ENCODE data around the gene ZNF638. TPM values are rescaled to one million over a fixed set of nuclear protein-coding genes. Genes with fewer than 3 reads are reported as not detected.

ZNF638 gene
- total RNA-seq, 2 experiments from 2014 or later = 75.8 to 76.0 TPM

- ChIA-PET POLR2A (no interaction called here), CTCF (interaction anchor here (0.9 to 1.3 kb wide), 2 partner anchors 59 to 152 kb away, joined by 3 read pairs; no protein-coding TSS in a partner anchor)
Measured at GRCh38 chr2:71451705-71452104, 120.1 kb downstream of the ZNF638 start.

GRCh38 chr2:71452565-71452964 lies 121.0 kb downstream of the ZNF638 start:
- ChIA-PET POLR2A (no interaction called here), CTCF (interaction anchor here (0.9 kb wide), 1 partner anchor 58 kb away, joined by 3 read pairs; no protein-coding TSS in a partner anchor)

DNA sequence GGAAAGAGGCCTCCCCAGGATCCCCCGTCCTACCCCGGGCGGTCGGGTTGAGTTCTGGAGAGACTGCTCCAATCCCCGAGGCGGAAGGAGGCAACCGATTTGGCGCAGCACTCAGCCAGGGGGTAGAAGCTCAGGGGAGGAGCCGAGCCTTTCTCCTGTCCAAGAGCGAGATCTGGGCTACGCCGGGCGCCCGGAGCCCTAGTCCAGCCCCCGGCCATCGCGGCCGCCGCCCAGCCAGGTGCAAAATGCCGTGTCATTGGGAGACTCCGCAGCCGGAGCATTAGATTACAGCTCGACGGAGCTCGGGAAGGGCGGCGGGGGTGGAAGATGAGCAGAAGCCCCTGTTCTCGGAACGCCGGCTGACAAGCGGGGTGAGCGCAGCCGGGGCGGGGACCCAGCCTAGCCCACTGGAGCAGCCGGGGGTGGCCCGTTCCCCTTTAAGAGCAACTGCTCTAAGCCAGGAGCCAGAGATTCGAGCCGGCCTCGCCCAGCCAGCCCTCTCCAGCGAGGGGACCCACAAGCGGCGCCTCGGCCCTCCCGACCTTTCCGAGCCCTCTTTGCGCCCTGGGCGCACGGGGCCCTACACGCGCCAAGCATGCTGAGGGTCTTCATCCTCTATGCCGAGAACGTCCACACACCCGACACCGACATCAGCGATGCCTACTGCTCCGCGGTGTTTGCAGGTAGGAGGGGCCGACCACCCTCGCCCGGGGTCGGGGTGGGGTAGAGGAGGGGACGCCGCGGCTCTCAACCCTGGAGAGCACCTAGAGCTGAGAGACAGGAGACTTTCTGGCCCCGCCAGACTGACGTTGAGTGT lies 122.0 kb downstream of the ZNF638 start, which contains the start of gene DYSF:
DYSF (plus strand) TSS at position 158 of the 817 bp plus-strand sequence.
- CTCF ChIA-PET = interaction anchor here (1.3 to 1.5 kb wide), 2 partner anchors 9 to 154 kb away, joined by 3 read pairs; no protein-coding TSS in a partner anchor
- POLR2A ChIA-PET = interaction anchor here (1.1 kb wide), 1 partner anchor 14 kb away, joined by 3 read pairs; no protein-coding TSS in a partner anchor

DNA sequence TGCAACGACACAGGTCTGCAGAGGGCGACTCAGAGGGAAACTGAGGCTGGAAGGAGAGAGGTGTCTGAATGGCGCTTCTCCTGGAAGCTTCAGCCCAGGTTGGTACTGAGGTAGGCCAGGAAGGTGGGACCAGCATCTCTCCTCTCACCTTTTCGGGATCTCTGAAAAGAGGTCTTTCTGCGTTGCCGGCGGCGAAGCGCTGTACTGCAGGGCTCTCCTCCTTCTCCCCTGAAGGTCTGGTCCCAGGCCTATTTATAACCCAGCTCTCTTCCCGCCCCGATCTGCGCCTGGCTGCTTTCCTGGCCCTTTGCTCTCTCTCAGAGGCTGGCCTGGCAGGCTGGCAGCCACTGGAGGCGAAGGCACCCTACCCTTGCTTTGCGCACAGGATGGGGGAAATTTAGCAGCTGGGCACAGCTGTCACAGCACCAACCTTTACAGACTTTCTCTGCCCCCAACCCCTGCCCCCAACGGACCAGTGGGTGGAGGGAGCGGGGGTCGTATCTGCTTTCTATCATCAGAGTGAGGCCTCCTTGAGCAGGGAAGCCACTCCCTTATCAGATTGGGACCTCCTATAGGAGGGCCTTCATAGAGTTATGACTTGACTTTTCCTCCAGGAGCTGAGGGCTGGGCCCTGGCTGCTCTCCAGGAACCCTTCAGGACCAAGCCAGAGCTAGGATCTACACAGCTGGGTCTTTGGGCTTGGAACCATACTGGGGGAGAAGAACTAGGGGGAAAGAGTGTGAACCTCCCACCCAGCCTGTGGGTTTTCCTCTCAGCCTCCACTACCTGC lies 122.8 kb downstream of the ZNF638 start:
- POLR2A ChIA-PET = interaction anchor here (1.1 kb wide), 1 partner anchor 13 kb away, joined by 3 read pairs; no protein-coding TSS in a partner anchor
- CTCF ChIA-PET = interaction anchor here (1.1 to 1.5 kb wide), 3 partner anchors 8 to 155 kb away, joined by 3 read pairs; no protein-coding TSS in a partner anchor

DNA sequence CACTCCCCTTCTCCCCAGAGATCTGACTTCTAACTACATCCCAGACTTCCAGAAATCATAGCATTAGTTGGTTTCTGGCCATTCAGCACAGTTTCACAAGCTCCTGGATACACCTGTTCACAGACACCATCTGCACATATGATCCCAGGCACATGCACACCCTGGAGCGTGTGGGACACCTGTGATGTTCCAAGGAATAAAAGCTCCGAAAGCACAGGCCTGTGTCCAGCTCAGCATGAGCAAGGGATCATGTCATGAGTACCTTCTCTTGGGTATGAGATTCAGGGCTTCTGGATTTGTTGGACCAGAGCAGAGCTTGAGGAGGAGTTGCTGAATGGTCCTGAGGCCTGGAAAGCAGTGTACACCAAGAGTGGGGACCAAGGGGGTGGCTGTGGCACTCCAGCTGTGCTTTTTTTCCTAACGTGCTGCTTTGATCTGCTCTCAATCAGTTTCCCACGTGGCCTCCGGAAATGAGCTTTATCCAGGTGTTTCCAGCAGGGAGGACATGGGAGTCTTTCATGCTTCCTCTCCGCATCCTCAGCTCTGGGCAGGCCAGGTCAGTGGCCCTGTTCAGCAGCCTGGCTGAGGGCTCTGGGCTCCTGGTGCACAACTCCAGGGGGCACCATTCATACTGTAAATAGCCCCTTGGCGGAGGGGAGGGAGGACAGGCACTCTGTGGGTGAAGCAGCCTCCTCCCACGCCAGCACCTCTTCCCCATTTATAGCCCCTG lies 123.6 kb downstream of the ZNF638 start:
- POLR2A ChIA-PET = interaction anchor here (1.1 kb wide), 1 partner anchor 13 kb away, joined by 3 read pairs; no protein-coding TSS in a partner anchor

DNA sequence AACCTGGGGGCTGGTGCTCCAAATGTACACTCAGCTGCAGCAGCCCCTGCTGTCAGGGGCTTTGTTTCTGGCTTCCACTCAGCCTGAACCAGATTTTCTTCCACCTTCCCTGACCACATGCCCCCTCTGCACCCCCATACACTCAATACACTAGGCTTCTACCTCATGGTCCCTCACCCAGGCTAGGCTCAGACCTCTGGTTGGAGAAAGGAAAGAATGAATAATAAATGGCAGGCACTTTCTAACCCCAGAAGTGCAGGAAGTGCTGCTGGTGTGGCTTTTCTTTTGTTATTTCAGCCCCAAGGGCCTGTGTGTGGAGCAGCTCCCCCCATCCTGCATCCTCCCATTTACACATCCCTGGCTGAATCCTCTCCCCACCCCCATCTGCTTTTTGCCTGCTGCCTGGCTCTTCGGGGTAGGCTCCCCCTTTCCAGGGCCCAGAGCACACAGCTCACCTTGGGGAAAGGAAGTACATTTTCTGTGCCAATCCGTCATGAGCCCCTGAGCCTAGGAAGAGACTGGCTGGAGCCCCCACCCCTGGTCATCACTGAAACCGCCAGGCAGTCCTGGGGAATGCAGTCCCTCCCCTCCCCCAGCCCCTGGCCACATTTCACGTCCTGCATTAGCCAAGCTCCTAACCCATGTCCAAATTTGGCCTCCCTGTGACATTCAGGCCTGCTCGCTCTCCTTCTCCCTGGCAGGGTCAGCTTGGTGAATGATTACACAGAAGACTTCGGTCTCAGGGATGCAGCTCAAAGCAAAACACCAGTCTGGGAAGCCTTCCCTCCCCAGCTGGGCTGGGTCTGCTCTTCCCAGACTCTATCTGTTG lies 124.4 kb downstream of the ZNF638 start:
- ChIA-PET POLR2A (no interaction called here), CTCF (interaction anchor here (0.6 to 1.6 kb wide), 2 partner anchors 55 to 210 kb away, joined by 3 to 4 read pairs; no protein-coding TSS in a partner anchor)

More for the DNA sequence above, 123.6 kb downstream of the ZNF638 start:
- CTCF ChIA-PET = interaction anchor here (0.6 to 1.3 kb wide), 3 partner anchors 9 to 210 kb away, joined by 3 read pairs; no protein-coding TSS in a partner anchor

DNA sequence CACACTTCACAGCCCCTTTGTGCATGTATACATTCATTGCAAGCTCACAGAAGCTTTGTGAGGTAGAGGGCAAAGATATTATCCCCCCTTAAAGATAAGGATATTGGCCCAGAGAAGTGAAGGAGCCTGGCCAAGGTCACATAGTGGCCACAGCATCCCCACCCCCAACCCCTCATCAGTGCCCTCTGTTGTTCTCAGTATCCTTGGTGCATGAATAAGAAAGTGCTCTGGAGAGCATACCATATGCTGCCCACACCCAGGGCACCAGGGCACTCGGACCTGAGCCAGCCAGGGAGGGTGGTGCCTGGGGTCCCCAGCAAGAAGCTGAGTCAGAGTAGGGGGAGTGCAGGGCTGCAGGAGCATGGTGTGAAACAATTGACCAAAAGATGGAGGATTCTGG lies 125.0 kb downstream of the ZNF638 start:
- CTCF ChIA-PET = interaction anchor here (1.6 kb wide), 1 partner anchor 54 kb away, joined by 4 read pairs; no protein-coding TSS in a partner anchor
- POLR2A ChIA-PET = no interaction called here

DNA sequence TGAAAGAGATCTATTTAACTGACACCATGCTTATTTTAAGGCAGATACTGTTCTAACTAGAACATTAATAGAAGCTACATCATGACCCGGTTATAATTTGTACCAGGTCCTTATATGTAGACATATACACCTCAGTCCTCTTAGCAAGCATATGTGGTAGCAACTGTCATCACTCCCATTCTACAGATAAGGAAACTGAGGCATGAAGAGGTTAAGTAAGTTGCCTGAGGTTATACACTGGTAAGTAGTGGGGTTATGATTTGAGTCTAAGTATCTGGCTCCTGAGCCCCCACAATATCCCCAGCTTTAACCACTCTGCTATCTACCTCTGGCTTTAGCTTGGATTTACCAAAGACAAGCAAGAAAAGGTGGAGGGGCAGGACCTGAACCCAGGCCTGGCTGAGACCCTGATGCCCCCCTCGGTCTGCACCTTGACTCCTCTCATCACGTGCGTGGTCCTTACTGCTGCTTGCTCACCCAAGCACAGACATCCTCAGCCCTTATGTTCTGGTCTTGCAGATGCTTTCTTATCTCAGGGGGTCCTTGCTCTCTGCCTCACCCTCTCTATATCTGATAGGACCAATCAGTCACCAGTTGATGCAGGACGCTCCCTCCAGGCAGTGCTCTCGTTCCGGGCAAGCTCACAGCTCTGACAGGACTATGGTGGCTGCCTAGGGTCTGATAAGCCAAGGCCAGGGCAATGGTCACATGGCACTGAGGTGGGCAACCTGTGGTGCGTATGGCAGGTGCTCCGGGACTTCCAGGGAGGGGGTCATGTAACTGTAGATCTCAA lies 125.7 kb downstream of the ZNF638 start:
- ChIA-PET POLR2A (no interaction called here), CTCF (interaction anchor here (1.6 kb wide), 1 partner anchor 53 kb away, joined by 4 read pairs; no protein-coding TSS in a partner anchor)

GRCh38 chr2:71457923-71458322 lies 126.3 kb downstream of the ZNF638 start:
- CTCF ChIA-PET = interaction anchor here (1.6 kb wide), 1 partner anchor 53 kb away, joined by 4 read pairs; no protein-coding TSS in a partner anchor

DNA sequence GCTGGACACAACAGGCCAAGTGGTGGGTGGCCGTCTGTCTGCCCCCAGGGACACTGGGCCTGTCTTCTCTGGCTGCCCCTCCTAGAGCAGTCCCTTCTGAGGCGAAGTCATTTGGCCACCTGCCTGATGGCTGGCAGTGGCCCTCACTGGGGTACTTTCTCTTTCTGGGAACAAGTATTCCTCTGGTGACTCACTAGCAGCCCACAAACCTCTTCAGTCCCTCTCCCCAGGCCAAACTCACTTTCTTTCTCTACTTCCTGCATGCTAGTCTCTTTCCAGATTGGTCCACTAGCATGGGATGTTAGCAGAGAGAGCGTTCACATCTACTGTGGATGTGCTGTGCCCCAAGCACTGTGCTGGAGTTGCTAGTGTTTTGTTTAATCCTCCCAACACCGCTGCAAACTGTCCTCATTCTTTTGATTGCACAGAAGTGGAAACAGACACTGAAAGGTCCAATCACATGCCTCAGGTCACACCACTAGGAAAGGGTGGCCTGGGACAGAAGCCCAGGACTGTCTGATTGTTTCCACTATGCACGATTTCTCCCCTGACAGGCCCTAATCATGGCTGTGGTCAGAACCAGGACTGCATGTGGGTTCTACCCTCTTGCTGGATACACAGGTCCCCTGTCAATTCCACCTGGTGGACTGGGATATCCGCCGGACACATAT lies 127.0 kb downstream of the ZNF638 start:
- ChIA-PET POLR2A (no interaction called here), CTCF (no interaction called here)

More at GRCh38 chr2:71457923-71458322, 126.3 kb downstream of the ZNF638 start:
- POLR2A ChIA-PET = no interaction called here

- POLR2A ChIA-PET = no interaction called here
- CTCF ChIA-PET = no interaction called here
Measured at GRCh38 chr2:71459084-71459431, 127.5 kb downstream of the ZNF638 start.

DNA sequence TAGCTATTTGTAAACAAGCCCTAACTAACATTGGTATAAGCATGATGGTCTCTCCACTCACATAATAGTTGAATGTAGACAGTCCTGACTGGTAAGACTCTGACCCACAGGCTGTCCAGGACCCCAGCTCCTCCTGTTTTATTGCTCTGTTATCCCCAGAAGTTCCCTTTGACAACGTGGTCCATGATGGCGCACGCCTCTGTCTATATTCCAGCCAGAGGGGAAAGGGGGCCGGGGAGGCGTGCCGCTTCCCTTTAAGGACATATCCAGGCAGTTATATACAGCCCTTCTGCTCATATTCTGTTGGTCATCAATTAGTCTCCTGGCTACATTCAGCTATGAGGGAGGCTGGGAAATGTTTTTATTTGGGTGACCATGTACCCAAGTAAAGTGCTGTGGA lies 128.5 kb downstream of the ZNF638 start:
- ChIA-PET CTCF (interaction anchor here (0.6 to 3.3 kb wide), 2 partner anchors 52 to 145 kb away, joined by 5 to 21 read pairs; no protein-coding TSS in a partner anchor), POLR2A (no interaction called here)

GRCh38 chr2:71460595-71461303 lies 129.2 kb downstream of the ZNF638 start:
- POLR2A ChIA-PET = no interaction called here
- CTCF ChIA-PET = interaction anchor here (0.5 to 3.3 kb wide), 5 partner anchors 15 to 160 kb away, joined by 3 to 21 read pairs (median 4); no protein-coding TSS in a partner anchor

GRCh38 chr2:71461304-71461671 lies 129.7 kb downstream of the ZNF638 start:
- POLR2A ChIA-PET = no interaction called here
- CTCF ChIA-PET = interaction anchor here (1.4 to 3.3 kb wide), 2 partner anchors 15 to 51 kb away, joined by 4 to 21 read pairs; no protein-coding TSS in a partner anchor

DNA sequence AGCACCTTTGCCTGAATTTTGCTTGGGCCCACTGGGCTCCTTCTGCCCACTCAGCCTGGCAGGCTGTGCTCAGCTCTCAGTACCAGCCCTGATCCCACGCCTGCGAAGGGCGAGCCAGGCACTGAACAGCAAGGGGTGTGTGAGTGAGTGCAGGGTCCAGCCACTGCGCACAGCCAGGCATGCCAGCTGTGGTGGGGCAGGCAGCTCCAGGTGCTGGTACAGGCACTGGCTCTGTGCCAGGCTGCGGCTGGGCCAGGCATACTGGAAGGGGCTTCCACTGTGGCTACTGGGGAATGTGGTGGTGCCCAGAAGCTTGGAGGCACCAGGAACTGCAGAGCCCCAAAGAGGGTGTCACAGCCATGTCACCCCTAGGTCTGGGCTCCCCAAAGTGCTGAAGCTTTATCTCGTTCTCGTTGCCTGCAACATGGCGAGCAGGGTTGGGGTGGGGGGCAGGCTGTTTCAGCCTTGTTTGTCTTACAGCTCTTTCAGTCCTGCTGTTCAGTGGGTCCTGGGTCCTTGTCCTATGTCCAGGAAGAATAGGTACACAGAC lies 130.5 kb downstream of the ZNF638 start:
- POLR2A ChIA-PET = no interaction called here
- CTCF ChIA-PET = interaction anchor here (1.4 to 3.3 kb wide), 2 partner anchors 8 to 50 kb away, joined by 3 to 21 read pairs; partner anchors contain the start of gene DYSF

Data from activated CD8-positive, alpha-beta memory T cell treated with anti-CD3 and anti-CD28 coated beads for 36 hours (primary cell).